ENCODE data around the gene PRDM16.

Gene PRDM16

GRCh38 chr1:3349968-3350299 is 280.9 kb downstream of the PRDM16 start:
- no peaks in the 10 kb centered on the region for H3K36me3 ChIP-seq (replicated peaks; ENCODE audit: insufficient read depth, low read length)
- H3K4me1 ChIP-seq (ENCODE audit: low read length): no peaks in the 10 kb centered on the region
- H3K4me2 ChIP-seq (ENCODE audit: low read depth, low read length): no peak overlapping the region

GRCh38 chr1:3350506-3351261 is 281.7 kb downstream of the PRDM16 start:
- H2AFZ ChIP-seq (ENCODE audit: low read length): no peak overlapping the region
- no peaks in the 10 kb centered on the region for H3F3A ChIP-seq (ENCODE audit: insufficient read depth, low read length)
- H3K4me2 ChIP-seq (ENCODE audit: low read depth, low read length): no peak overlapping the region
- no peaks in the 10 kb centered on the region for H3K36me3 ChIP-seq (replicated peaks; ENCODE audit: insufficient read depth, low read length)
- no peak for TF ChIP-seq EZH2 (optimal IDR thresholded peaks at IDR 0.05; ENCODE audit: low read depth, low read length)
- DNase-seq: no peak
- H3K4me3 ChIP-seq (ENCODE audit: low read length): no peak overlapping the region
- no peak overlapping the region for H3K9ac ChIP-seq (ENCODE audit: low read length)
- no peaks in the 10 kb centered on the region for H4K20me1 ChIP-seq (ENCODE audit: insufficient read depth, low read length)
- H3K9me2 ChIP-seq (replicated peaks; ENCODE audit: insufficient read depth, low read length): no peaks in the 10 kb centered on the region
- no peak overlapping the region for H3K27ac ChIP-seq (ENCODE audit: low read length)
- no peaks in the 10 kb centered on the region for H3K4me1 ChIP-seq (ENCODE audit: low read length)
- H3K79me2 ChIP-seq (ENCODE audit: low read length): no peaks in the 10 kb centered on the region
- H3K27me3 ChIP-seq (replicated peaks; ENCODE audit: insufficient read depth, low read length): peaks cover 84% of the 10 kb centered on the region
- no peaks in the 10 kb centered on the region for H3K9me3 ChIP-seq (replicated peaks; ENCODE audit: insufficient read depth, low read length)

More at GRCh38 chr1:3349968-3350299, 280.9 kb downstream of the PRDM16 start:
- Histone ChIP-seq H3K79me2 (ENCODE audit: low read length) (no peaks in the 10 kb centered on the region), H2AFZ (ENCODE audit: low read length) (no peak overlapping the region), H3F3A (ENCODE audit: insufficient read depth, low read length) (no peaks in the 10 kb centered on the region), H3K4me3 (ENCODE audit: low read length) (no peak overlapping the region), H4K20me1 (ENCODE audit: insufficient read depth, low read length) (no peaks in the 10 kb centered on the region), H3K9me2 (replicated peaks; ENCODE audit: insufficient read depth, low read length) (no peaks in the 10 kb centered on the region), H3K9ac (ENCODE audit: low read length) (no peak overlapping the region), H3K27me3 (replicated peaks; ENCODE audit: insufficient read depth, low read length) (peaks cover 82% of the 10 kb centered on the region), H3K9me3 (replicated peaks; ENCODE audit: insufficient read depth, low read length) (no peaks in the 10 kb centered on the region), H3K27ac (ENCODE audit: low read length) (no peak overlapping the region)
- no peak for DNase-seq
- no peak for TF ChIP-seq EZH2phosphoT487 (IDR thresholded peaks at IDR 0.05; ENCODE audit: low read length)
- TF ChIP-seq CTCF (IDR thresholded peaks at IDR 0.05; ENCODE audit: low read length): no peak
- TF ChIP-seq EZH2 (optimal IDR thresholded peaks at IDR 0.05; ENCODE audit: low read depth, low read length): no peak

GRCh38 chr1:3351449-3352298 is 282.7 kb downstream of the PRDM16 start:
- Histone ChIP-seq H3K9me2 (replicated peaks; ENCODE audit: insufficient read depth, low read length) (no peaks in the 10 kb centered on the region), H3K4me2 (ENCODE audit: low read depth, low read length) (no peak overlapping the region), H3K27ac (ENCODE audit: low read length) (no peak overlapping the region), H3K9ac (ENCODE audit: low read length) (no peak overlapping the region), H3K9me3 (replicated peaks; ENCODE audit: insufficient read depth, low read length) (no peaks in the 10 kb centered on the region), H2AFZ (ENCODE audit: low read length) (no peak overlapping the region), H3K27me3 (replicated peaks; ENCODE audit: insufficient read depth, low read length) (peaks cover 90% of the 10 kb centered on the region), H3K4me1 (ENCODE audit: low read length) (no peaks in the 10 kb centered on the region), H4K20me1 (ENCODE audit: insufficient read depth, low read length) (no peaks in the 10 kb centered on the region), H3K36me3 (replicated peaks; ENCODE audit: insufficient read depth, low read length) (no peaks in the 10 kb centered on the region), H3K4me3 (ENCODE audit: low read length) (no peak overlapping the region), H3F3A (ENCODE audit: insufficient read depth, low read length) (no peaks in the 10 kb centered on the region), H3K79me2 (ENCODE audit: low read length) (no peaks in the 10 kb centered on the region)
- no peak for DNase-seq
- TF ChIP-seq EZH2 (optimal IDR thresholded peaks at IDR 0.05; ENCODE audit: low read depth, low read length) (no peak), EZH2phosphoT487 (IDR thresholded peaks at IDR 0.05; ENCODE audit: low read length) (no peak), CTCF (IDR thresholded peaks at IDR 0.05; ENCODE audit: low read length) (no peak)
